GM12878 (cell line): Measurements from ENCODE around the gene MRPL23. TPM values are rescaled to one million over a fixed set of nuclear protein-coding genes. Genes with fewer than 3 reads are reported as not detected.

ENCODE experiments used
- ATAC-seq: fragments of 200-7000 bp; cut with Tn5 transposase; 3 replicates; pipeline ENCODE4 v1.9.1; 2020; ENCODE audit warnings: mild to moderate bottlenecking, moderate library complexity
- BruUV-seq: library from RNA; stranded (reverse); fragments of 400-500 nt; replicated peaks from 2 replicates; lab custom pipeline; 2021; lab: Mats Ljungman, UMichigan
- CTCF ChIA-PET: fragments of 300-600 bp; sonication (Branson Sonifier 250); formaldehyde crosslinking; extraction: SDS; loops from one replicate; lab custom pipeline; 2021; ENCODE audit warnings: inconsistent platforms; lab: Yijun Ruan, JAX
- POLR2A ChIA-PET: fragments of 350-600 bp; formaldehyde crosslinking; extraction: SDS; loops from one replicate; lab custom pipeline; 2021; ENCODE audit warnings: inconsistent platforms; lab: Charles Lee
- RAD21 ChIA-PET: fragments of 300-600 bp; sonication (Branson Sonifier 250); formaldehyde crosslinking; loops from one replicate; lab custom pipeline; 2023; ENCODE audit warnings: antibody characterized with exemption; ENCODE audit not compliant: unreplicated experiment; lab: Charles Lee
- SMC1A ChIA-PET: fragments of 300-600 bp; sonication (Branson Sonifier 250); formaldehyde crosslinking; loops from one replicate; lab custom pipeline; 2023; ENCODE audit not compliant: unreplicated experiment, uncharacterized antibody; lab: Charles Lee
- DNase-seq: peaks from one replicate; pipeline ENCODE4 v3.0.0-alpha.2; 2011; ENCODE audit warnings: low read depth, low spot score
- FAIRE-seq: peaks from 3 replicates; lab custom pipeline; 2011; peaks lifted over from hg19 to GRCh38; lab: Jason Lieb, UNC
- H2AFZ ChIP-seq: 2 replicates; pipeline ENCODE4 v1.6.0; 2011; ENCODE audit warnings: low read depth, low read length, control low read depth; ENCODE audit not compliant: control insufficient read depth
- H3K27ac ChIP-seq: 2 replicates; pipeline ENCODE4 v1.5.1; 2011; ENCODE audit warnings: control low read depth; ENCODE audit not compliant: control insufficient read depth, insufficient read depth
- H3K27me3 ChIP-seq, 2 experiments: replicated peaks in 1 of 2; 2 replicates each; pipeline versions ENCODE4 v1.6.0 to v1.6.1; 2011; ENCODE audit warnings: low read length in 1 of 2; ENCODE audit not compliant: control insufficient read depth in 2 of 2, insufficient read depth in 2 of 2
- H3K36me3 ChIP-seq, 2 experiments: 2 replicates each; pipeline ENCODE4 v1.5.1; 2011; ENCODE audit warnings: low read length in 1 of 2; ENCODE audit not compliant: control insufficient read depth in 2 of 2, insufficient read depth in 2 of 2
- H3K4me1 ChIP-seq: 2 replicates; pipeline ENCODE4 v1.6.1; 2011; ENCODE audit warnings: mild to moderate bottlenecking, low read length, moderate library complexity, mixed read lengths; ENCODE audit not compliant: control insufficient read depth, insufficient read depth
- H3K4me2 ChIP-seq: 2 replicates; pipeline ENCODE4 v1.6.0; 2011; ENCODE audit warnings: control low read depth; ENCODE audit not compliant: control insufficient read depth, insufficient read depth
- H3K4me3 ChIP-seq: fragments of 200-600 bp; sonication (generic); 2 replicates; pipeline ENCODE4 v1.5.1; 2016
- H3K79me2 ChIP-seq: 2 replicates; pipeline ENCODE4 v1.6.0; 2011; ENCODE audit warnings: low read length; ENCODE audit not compliant: control insufficient read depth, insufficient read depth
- H3K9ac ChIP-seq: 2 replicates; pipeline ENCODE4 v1.8.0; 2011; ENCODE audit warnings: low read length, control low read depth, mixed read lengths; ENCODE audit not compliant: control insufficient read depth, insufficient read depth
- H3K9me3 ChIP-seq: replicated peaks from 3 replicates; pipeline ENCODE4 v1.5.1; 2011; ENCODE audit warnings: mild to moderate bottlenecking, low read length; ENCODE audit not compliant: control insufficient read depth, insufficient read depth
- H4K20me1 ChIP-seq: 2 replicates; pipeline ENCODE4 v1.6.0; 2011; ENCODE audit not compliant: control insufficient read depth, insufficient read depth
- EED ChIP-seq: sonication (generic); IDR thresholded peaks from 2 replicates; pipeline ENCODE4 v1.6.1; 2016; ENCODE audit warnings: antibody characterized with exemption, low read depth
- EZH2 ChIP-seq: IDR thresholded peaks from 2 replicates; pipeline ENCODE4 v1.6.1; 2012; ENCODE audit warnings: low read depth, mild to moderate bottlenecking, control low read depth, inconsistent platforms, low read length, borderline replicate concordance; ENCODE audit not compliant: control insufficient read depth
- IKZF1 ChIP-seq: fragments of 450-650 bp; conservative IDR thresholded peaks from 2 replicates; pipeline ENCODE4 v1.6.1; 2017; ENCODE audit warnings: antibody characterized with exemption, mild to moderate bottlenecking
- MTA2 ChIP-seq: fragments of 450-650 bp; IDR thresholded peaks from 2 replicates; pipeline ENCODE4 v1.6.1; 2016; ENCODE audit warnings: low read depth, mild to moderate bottlenecking, moderate library complexity
- RAD21 ChIP-seq: IDR thresholded peaks from 2 replicates; pipeline ENCODE4 v1.6.1; 2011; ENCODE audit warnings: mild to moderate bottlenecking, low read depth, low read length, moderate library complexity; ENCODE audit not compliant: insufficient read depth
- RAD51 ChIP-seq: fragments of 450-650 bp; IDR thresholded peaks from 2 replicates; pipeline ENCODE4 v1.6.1; 2016; ENCODE audit warnings: moderate library complexity, mild to moderate bottlenecking, inconsistent platforms
- SIX5 ChIP-seq: IDR thresholded peaks from 2 replicates; pipeline ENCODE4 v1.6.1; 2011; ENCODE audit warnings: mild to moderate bottlenecking, low read depth, low read length, moderate library complexity; ENCODE audit not compliant: severe bottlenecking
- SREBF1 ChIP-seq: IDR thresholded peaks from 2 replicates; pipeline ENCODE4 v1.6.1; 2012; ENCODE audit warnings: mild to moderate bottlenecking, low read length
- ZNF384 ChIP-seq: IDR thresholded peaks from 2 replicates; pipeline ENCODE4 v1.6.1; 2012; ENCODE audit warnings: low read depth, mild to moderate bottlenecking, low read length, improper control_type of control experiment, borderline replicate concordance
- WGBS: methylation state at CpG from one replicate; pipeline ENCODE4 v1.1.6; 2016; ENCODE audit warnings: low lambda C conversion rate; ENCODE audit not compliant: insufficient replicate concordance, insufficient coverage; ENCODE audit errors: missing lambda C conversion rate; 5-methylcytosine and 5-hydroxymethylcytosine counted together
- in situ Hi-C: fragments of 300-500 bp; cut with MboI; formaldehyde crosslinking; loops from 9 replicates; pipeline ENCODE4 v1.14.3; 2018; ENCODE audit warnings: mixed read lengths
- intact Hi-C: fragments of 100-400 bp; cut with micrococcal nuclease; formaldehyde crosslinking; loops from one replicate; pipeline ENCODE4 v1.14.2; 2022; ENCODE audit not compliant: unreplicated experiment
- polyA plus RNA-seq, 11 experiments: library from polyadenylated mRNA; depleted of rRNA in 4 of 11; unstranded in 6 of 11; stranded (reverse) in 5 of 11; fragments of >200 nt; fragmentation: Nextera tagmentation in 4 of 11; fragmentation: Illumina TruSeq in 1 of 11; extraction: Ambion mirVana in 4 of 11; extraction: Trizol in 1 of 11; gene quantifications; 1 replicate in 1 of 11; 2 replicates in 10 of 11; pipeline versions ENCODE4 v1.2.1 to v1.2.3, GENCODE V29; 2011 to 2016; ENCODE audit warnings: inconsistent platforms in 2 of 11, missing spikeins in 2 of 11, low read depth in 1 of 11
- total RNA-seq, 4 experiments: library from RNA; depleted of rRNA in 3 of 4; stranded (reverse); fragments of >200 nt in 3 of 4; fragmentation: Illumina TruSeq in 1 of 4; extraction: Trizol in 1 of 4; gene quantifications; 2 replicates each; pipeline versions ENCODE4 v1.2.1 to v1.2.3, GENCODE V29; 2013 to 2021

The MRPL23 gene
- total and polyA plus RNA-seq, 10 of the 15 experiments (the other 5 are each of a cell fraction or from before 2014, with no cell fraction given): 1.6 to 207 (median 126) TPM

GRCh38 chr11:1952806-1953482 is 5.8 kb downstream of the MRPL23 start (continued):
- no peak for TF ChIP-seq EED
- no peak for TF ChIP-seq RAD21
- no peak for TF ChIP-seq ZNF384
- TF ChIP-seq MTA2: no peak
- TF ChIP-seq, all 136 proteins: peak for 0

GRCh38 chr11:1953489-1954266 is 6.5 kb downstream of the MRPL23 start:
- FAIRE-seq (no peak), DNase-seq (no peak), ATAC-seq (peak; percentile 99)
- intact Hi-C loops: no loop called here
- no peak overlapping the region for H3K27ac ChIP-seq
- H3K4me3 ChIP-seq: no peak overlapping the region
- H3K79me2 ChIP-seq: no peaks in the 10 kb centered on the region
- ChIA-PET CTCF (interaction anchor here (0.7 to 1.3 kb wide), 2 partner anchors 198 kb away, joined by 3 read pairs; no protein-coding TSS in a partner anchor), SMC1A (no interaction called here), RAD21 (no interaction called here), POLR2A (no interaction called here)
- no peak for TF ChIP-seq EZH2
- no peak for TF ChIP-seq IKZF1
- TF ChIP-seq RAD51: no peak
- no peak for TF ChIP-seq SIX5
- no peak for TF ChIP-seq SREBF1
- H3K9ac ChIP-seq: no peak overlapping the region
- H2AFZ ChIP-seq: no peak overlapping the region
- H3K36me3 ChIP-seq: no peaks in the 10 kb centered on the region
- BruUV-seq: no TSS peak
- 11% methylated on average over 9 of the region's 23 CpGs for WGBS
- no peaks in the 10 kb centered on the region for H4K20me1 ChIP-seq
- no peaks in the 10 kb centered on the region for H3K4me1 ChIP-seq
- no peaks in the 10 kb centered on the region for H3K9me3 ChIP-seq
- in situ Hi-C loops: no loop called here
- H3K4me2 ChIP-seq: no peak overlapping the region
- H3K27me3 ChIP-seq: no peaks in the 10 kb centered on the region
